Caki2 (cell line): ENCODE results near the gene CNGB1. TPM values are rescaled to one million over a fixed set of nuclear protein-coding genes. Genes with fewer than 3 reads are reported as not detected.
"Not testable (repeated sequence)": the region's sequence is repeated elsewhere in the genome, so short reads cannot be mapped to it uniquely, and the experiment has no call there.

Experiments used
- DNase-seq: peaks from one replicate; pipeline ENCODE4 v3.0.0-alpha.2; 2015; ENCODE audit warnings: low read depth
- in situ Hi-C: cut with HindIII; loops from 2 replicates; pipeline ENCODE4 v1.10.0; 2016; ENCODE audit warnings: low sequenced_read_pairs, low pct_unique_long_range_greater_than_20kb, mixed read lengths
- total RNA-seq: library from RNA; depleted of rRNA; stranded (reverse); fragments of >200 nt; shearing (Covaris generic); gene quantifications from 2 replicates; pipeline ENCODE4 v1.2.3, GENCODE V29; 2014; ENCODE audit warnings: low replicate concordance

CNGB1 gene
- total RNA-seq, 1 experiment from 2014 or later: 0.20 TPM

DNA sequence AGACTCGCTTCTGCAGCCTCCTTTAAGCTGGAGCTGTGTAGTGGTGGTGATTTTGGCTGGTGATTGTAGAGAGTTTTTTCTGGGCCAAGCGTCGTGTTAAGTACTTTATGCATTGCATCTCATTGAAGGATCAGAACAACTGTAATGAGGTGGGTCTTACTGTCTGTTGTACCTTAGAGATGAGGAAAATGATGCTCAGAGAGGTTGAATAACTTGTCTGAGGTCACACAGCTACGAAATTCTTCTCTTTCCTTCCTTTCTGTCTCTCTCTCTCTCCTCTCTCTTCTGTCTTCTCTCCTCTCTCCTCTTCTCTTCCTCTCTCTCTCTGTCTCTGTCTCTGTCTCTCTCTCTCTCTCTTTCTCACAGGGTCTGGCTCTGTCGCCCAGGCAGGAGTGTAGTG, 82.8 kb downstream of the CNGB1 start:
- in situ Hi-C loops: no loop called here
- no peak for DNase-seq

DNA sequence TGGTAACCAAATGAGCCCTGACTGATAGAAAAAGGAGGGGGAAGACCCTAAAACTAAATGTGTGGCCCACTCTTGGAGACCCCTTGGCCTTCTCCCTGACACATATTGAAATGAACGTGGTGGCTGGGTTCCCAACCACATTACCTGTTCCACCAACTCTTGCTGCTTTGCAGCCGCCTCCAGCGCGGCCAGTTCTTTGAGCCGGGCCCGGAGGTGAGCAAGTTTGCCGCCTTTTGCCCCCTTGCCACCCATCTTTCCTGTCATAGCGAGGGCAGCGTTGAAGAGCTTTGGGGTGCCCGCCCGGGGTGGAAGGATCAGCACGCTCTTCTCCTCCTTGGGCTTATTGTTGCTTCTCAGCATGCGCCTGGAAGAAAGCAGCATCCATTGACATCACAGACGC, 83.2 kb downstream of the CNGB1 start:
- in situ Hi-C loops: no loop called here

DNA sequence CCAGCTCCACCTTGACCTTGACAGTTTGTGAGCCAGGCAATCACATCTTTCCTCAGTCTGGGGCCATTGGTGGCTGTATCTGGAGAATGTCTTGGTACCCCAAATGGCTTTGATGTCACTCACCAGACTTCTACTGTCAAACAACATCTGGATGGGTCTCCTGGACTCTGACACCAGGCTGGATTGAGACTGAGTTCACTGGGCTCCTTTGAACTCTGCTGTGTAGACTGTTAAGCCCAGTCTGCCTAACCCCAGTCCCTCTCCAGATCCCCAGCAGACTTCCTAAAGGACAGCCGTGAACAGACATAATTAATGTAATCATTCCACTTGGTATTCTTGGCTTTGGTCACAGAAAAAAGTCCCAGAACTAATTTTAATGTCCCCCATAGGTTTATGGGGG, 84.5 kb downstream of the CNGB1 start:
- no peak for DNase-seq
- in situ Hi-C loops: no loop called here

More for the DNA sequence above, 83.2 kb downstream of the CNGB1 start:
- DNase-seq: no peak

DNA sequence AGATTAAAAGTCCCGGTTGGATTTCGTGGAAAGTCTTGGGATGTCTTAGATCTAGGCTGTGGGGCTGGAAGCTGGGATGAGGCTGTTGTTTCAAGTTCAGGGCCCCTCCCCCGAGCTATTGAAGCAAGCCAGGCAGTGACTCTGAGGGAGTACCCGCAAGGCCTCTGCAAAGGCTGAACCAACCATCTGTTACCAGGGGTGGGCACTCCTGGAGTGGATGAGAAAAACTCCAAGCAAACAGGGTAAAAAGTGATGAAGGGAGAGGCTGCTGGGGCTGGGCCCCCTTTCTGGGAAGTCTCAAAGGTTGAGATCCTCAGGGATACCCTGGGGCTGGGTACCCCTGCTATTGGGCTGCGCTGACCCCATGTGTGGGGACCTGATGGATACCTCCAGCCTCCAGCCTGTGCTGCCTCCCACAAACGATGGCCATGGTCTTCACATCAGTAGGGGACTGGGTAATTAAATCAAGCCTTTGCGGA, 86.2 kb downstream of the CNGB1 start:
- in situ Hi-C loops: no loop called here
- no peak for DNase-seq

DNA sequence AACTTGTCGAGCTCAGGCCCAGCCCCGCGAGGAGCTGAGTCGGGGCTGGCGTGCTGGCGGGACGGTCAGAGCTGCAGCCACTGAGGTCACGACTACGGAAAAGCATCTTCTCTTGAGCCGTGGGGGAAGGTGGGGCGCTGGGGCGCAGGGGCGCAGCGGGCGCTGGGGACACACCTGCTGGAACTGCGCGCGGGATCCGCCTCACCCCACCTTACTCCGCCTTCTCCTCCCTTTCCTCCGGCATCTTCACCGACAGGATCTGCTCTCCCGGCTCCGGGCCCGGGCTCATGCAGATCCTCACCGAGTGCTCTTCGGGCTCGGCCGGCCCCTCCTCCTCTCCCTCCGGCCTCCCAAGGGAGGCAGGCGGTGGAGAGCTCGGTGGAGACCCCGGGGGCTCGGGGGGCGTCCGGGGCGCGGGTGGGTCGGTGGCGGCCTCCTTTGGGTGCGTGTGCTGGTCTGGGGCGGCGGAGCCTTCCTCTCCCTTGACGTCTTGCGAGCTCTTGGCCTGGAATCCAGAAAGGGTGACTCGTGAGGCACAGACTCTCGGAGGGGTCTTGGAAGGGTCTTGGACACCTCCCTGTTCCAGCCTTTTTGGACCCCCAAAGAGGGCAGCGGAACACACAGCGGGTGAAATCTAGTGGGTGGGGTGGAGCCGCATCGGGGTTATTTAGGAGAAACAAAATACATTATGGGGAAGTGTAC, 86.8 kb downstream of the CNGB1 start:
- DNase-seq: no peak
- in situ Hi-C loops: no loop called here

DNA sequence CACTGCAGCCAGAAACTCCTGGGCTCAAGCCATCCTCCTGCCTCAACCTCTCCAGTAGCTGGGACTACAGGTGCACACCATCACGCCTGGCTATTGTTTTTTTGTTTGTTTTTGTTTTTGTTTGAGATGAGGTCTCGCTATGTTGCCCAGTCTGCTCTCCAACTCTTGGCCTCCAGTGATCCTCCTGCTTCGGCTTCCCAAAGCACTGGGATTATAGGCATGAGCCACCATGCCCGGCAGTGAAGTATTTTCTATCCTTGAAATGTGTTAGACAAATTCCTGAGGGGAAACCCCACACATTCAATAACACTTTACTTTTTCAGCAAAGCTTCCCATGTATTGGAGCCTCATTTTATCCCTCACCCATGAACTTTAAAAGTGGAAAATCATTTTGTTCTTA, 87.4 kb downstream of the CNGB1 start:
- in situ Hi-C loops: no loop called here
- DNase-seq: no peak

DNA sequence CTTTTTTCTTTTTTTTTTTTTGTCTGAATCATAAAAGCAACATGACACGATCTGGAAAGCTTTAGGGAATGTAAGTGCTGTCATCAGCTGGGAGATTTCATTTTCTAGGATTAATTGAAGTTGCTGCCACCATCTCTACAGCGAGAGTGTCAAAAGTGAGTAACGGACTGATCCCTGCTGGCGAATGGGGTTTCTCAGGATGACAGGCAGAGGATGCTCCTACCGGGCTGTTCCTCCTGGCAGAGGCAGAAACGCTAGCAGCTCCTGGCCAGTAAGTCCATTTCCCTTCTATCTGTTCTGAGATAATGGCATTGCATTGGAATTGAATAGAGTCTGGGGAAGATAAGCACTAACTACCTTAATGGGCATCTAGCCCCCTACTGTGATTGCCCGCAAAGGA, 88.1 kb downstream of the CNGB1 start:
- in situ Hi-C loops: no loop called here
- DNase-seq: no peak

DNA sequence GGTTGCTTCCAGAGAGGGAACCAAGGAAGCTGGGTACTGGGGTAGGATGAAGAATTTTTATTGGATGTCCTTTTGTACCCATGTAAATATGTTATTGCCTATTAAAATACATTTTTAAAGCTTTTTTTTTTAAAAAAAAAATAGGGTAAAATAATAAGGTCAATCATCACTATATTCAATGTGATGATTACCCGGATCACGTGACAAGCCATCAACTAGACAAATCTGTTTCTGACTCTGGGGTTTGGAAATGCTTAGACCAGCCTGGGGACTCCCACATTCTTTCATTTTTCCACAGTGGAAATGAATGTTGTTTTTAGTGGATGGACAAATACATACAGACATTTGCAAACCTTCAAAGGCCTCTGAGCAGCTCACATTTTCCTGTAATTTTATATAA, 88.7 kb downstream of the CNGB1 start:
- in situ Hi-C loops: no loop called here

DNA sequence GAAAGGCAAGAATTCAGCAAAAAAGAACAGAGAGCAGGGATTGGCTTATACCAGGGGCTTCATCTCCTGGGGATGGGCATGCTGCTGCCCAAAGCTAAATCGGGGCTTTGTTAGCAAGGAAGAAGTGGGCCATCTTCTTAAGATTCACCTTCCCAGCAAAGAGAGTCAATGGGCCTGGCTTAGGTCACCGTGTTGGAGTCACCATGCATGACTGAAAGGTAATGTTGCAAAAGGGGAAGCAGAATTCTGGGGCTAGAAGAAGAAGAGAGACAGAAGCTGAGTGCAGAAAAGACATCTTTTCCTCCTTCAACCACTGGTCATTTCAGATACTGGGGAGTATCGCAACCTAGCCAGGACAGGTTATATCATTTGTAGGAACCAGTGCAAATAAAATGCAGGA, 92.3 kb downstream of the CNGB1 start:
- DNase-seq: no peak
- in situ Hi-C loops: no loop called here

More for the DNA sequence above, 88.7 kb downstream of the CNGB1 start:
- DNase-seq: no peak

DNA sequence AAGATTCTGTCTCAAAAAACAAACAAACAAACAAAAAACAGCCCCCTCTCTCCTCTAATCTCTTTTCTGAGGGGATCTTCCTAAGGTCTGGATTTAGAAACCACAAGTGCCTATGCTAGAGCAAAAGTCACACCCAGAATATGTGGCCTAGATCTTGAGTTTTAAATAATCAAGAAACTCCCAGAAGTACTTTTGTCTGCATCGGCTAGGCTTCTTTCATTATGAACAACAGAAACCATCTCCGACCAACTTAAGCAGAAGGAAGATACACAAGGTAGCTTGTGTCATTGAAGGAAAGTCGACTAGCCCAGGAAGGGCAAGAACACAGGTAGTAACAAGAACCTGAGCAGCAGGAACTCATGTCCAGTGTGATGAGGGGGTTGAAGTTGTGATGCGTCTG, 94.7 kb downstream of the CNGB1 start:
- in situ Hi-C loops: no loop called here
- DNase-seq: no peak

DNA sequence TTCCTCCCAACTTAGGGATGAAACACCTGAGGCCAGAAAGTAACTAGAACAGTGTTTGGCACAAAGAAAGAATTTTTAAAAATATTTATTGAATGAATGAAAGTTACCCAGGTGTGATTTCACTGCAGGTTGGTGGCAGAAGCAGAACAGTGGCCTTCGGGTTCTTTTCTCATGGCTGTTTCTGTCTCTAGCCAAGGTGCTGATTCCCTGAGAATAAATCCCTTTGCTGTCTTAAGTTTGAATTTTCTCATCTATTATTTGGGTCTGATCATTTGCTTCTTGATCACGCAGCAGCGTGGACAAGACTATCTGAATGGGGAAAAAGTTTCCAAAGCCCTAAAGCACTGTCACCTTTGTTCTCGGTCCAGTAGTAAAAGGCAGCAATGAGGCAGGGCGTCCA, 95.6 kb downstream of the CNGB1 start:
- no peak for DNase-seq
- in situ Hi-C loops: no loop called here

DNA sequence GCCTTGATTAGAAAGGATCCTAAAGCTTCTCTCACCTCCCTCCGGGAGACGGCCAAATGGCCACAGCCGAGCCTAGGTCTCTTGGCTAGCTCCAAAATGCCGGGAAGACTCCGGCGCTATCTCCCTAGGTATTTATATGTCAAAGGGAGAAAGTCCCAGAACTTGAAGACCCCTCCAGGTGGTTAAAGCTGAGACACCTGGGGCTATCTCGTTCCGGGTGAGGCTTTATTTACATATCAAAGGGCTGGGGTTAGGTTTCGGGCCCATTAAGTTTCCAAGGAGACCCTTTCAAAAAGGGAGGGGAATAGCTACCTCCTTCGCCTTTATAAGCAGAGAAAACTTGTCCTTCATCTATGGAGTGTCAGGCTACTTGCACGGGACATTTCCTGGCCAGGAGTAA, 97.7 kb downstream of the CNGB1 start:
- no peak for DNase-seq

DNA sequence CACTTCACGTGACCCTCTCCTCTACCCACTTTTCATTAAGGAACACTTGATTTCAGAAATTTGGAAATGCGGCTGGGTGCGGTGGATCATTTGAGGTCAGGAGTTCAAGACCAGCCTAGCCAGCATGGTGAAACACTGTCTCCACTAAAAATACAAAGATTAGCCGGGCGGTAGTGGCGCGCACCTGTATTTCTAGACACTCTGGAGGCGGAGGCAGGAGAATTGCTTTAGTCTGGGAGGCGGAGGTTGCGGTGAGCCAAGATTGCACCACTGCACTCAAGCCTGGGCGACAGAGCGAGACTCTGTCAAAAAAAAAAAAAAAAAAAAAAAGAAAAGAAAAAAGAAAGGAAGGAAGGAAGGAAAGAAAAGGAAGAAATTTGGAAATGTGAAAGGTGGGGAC, 98.2 kb downstream of the CNGB1 start:
- DNase-seq, in situ Hi-C loops: not testable (repeated sequence)

More for the DNA sequence above, 97.7 kb downstream of the CNGB1 start:
- in situ Hi-C loops: no loop called here

DNA sequence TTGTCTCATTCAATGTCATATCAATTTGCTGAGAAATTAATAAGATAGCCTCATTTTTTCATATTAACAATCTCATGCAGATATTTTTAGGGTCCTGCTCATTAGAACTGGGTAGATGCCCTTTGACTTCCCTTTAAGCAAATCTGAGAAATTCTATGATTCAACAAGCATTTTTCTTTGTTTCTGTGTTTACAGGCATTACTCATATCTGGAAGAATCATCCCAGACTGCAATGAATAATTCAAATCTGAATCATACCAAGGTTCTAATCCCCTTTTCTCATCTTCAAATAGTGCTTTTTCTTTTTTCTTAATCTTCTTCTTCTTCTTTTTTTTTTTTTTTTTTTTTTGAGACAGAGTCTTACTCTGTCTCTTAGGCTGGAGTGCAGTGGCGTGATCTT, 99.5 kb downstream of the CNGB1 start:
- in situ Hi-C loops: no loop called here
- no peak for DNase-seq

DNA sequence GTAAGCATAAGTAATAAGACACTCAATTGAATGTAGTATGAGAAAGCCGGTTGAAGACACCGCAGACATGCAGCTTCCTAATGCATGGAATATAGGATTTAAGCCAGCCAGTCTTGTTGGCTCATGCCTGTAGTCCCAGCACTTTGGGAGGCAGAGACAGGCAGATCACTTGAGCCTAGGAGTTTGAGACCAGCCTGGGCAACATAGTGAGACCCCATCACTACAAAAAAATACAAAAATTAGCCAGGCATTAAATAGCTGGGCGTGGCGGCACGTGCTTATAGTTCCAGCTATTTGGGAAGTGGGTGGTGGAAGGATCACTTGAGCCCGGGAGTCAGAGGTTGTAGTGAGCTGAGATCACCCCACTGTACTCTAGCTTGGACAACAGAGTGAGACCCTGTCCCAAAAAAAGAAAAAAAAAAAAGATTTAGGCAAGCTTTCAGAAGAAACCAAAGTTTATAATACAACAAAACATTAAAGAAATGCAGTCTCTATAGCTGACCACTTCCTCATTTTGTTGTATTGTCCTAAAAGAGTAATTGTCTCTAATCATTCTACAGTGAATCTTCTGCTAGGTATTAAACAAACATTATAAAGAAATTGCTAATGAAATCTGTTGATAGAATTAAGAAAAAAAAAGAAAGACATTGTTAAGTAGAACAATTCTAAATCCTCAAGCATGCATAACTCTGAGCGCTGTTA, 100.0 kb downstream of the CNGB1 start:
- no peak for DNase-seq
- in situ Hi-C loops: no loop called here

DNA sequence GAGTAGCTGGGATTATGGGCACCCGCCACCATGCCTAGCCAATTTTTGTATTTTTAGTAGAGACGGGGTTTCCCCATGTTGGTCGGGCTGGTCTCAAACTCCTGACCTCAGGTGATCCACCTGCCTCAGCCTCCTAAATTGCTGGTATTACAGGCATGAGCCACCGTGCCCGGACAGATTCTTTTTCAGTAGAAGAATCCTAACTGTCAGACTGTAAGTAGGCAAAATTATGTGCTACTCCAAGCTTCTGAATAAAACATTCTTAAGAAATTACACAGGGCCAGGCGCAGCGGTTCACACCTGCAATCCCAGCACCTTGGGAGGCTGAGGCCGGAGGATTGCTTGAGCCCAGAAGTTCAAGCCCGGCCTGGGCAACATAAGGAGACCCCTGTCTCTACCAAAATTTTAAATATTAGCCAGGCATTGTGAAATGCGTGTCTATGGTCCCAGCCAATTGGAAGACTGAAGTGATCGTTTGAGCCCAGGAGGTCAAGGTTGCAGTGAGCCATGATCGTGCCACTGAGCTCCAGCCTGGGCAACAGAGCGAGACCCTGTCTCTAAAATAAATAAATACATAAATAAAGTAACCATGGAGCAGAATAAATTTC, 101.9 kb downstream of the CNGB1 start:
- in situ Hi-C loops: no loop called here
- no peak for DNase-seq

DNA sequence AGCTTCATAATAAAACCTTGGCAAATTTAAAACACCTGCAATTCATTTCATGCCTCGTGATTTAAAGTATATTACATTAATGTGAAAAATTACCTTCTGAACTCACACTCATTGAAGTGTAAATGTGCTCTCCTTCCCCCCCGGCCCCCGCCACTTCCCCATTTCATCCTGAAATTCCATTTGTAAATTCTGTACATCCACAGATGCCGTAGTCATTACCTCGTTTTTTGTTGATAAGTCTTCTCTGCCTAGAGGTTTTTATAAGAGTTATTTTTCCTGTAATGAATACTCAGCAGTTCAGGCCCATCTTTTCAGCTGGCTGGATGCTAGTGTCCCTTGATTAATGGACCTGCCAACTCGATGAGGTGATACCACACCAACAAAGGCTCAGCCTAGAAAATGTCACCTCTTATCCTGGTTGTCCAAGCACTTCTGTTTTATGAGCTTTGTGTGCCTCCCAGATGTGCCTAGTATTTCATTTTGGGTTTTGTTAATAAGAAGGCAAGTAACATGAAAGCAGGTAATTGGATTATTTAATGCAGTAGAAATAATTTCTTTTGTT, 103.8 kb downstream of the CNGB1 start:
- in situ Hi-C loops: no loop called here
- peak; percentile 34 for DNase-seq

DNA sequence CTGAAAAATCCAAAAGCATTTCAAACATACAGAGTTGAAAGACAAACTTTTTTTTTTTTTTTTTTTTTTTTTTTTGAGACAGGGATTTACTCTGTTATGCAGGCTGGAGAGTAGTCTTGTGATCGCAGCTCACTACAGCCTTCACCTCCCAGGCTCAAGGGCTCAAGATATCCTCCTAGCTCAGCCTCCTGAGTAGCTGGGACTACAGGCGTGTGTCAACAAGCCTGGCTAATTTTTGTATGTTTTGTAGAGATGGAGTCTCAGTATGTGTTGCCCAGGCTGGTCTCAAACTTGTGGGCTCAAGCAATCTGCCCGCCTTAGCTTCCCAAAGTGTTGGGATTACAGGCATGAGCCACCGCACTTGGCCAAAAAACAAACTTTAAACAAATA, 104.4 kb downstream of the CNGB1 start:
- in situ Hi-C loops: no loop called here
- no peak for DNase-seq
